ENCODE results near the gene NDUFV2. TPM values are rescaled to one million over a fixed set of nuclear protein-coding genes. Genes with fewer than 3 reads are reported as not detected.

The NDUFV2 gene
- total and polyA plus RNA-seq, 2 of the 13 experiments (the other 11 are each of a cell fraction or from before 2014, with no cell fraction given): 216 to 299 TPM

DNA sequence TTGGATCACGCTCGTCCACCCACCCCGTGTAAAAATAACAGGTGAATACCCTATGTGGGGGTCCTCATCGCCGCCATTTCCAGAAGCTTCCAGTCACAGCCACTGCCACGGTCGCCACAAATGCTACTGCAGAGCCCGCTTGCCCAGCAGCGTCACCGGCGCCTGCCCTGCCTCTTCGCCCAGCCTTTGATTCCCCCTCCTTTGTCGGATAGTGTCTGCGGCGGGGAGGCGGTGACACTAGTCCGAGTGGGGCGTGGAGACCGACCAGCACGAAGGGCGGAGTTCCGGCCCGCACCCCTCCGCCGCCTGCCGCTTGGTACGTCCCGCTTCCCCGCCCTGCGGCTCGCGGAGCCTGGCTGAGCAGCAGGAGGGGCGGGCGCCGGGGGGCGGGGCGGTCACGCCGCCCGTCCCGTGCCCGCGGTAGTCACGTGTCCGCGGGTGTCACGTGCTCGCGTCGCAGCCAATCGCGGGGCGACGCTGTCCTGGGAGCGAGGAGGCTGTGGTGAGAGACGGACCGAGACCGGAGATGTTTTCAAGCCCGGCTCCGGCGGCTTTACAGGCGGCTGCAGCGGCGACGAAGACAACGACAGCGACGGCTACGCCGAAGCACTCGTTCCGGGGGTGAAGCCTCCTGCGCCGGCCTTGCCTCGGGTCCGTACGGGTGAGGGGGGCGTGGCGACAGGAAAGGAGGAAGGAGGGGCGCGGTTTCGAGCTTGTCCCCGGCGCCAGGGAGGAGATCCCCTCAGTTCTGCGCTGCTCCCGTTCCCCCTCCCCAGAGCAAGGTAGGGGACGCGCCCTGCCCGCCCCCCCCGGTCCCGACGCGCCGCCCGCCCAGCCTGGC lies 34.0 kb downstream of the NDUFV2 start, which contains the start of gene ANKRD12 (continued):
- TF ChIP-seq, protein P1, sequence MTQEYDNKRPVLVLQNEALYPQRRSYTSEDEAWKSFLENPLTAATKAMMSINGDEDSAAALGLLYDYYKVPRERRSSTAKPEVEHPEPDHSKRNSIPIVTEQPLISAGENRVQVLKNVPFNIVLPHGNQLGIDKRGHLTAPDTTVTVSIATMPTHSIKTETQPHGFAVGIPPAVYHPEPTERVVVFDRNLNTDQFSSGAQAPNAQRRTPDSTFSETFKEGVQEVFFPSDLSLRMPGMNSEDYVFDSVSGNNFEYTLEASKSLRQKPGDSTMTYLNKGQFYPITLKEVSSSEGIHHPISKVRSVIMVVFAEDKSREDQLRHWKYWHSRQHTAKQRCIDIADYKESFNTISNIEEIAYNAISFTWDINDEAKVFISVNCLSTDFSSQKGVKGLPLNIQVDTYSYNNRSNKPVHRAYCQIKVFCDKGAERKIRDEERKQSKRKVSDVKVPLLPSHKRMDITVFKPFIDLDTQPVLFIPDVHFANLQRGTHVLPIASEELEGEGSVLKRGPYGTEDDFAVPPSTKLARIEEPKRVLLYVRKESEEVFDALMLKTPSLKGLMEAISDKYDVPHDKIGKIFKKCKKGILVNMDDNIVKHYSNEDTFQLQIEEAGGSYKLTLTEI (CRISPR knock-in tag; conservative IDR thresholded peaks at IDR 0.05): no peak

DNA sequence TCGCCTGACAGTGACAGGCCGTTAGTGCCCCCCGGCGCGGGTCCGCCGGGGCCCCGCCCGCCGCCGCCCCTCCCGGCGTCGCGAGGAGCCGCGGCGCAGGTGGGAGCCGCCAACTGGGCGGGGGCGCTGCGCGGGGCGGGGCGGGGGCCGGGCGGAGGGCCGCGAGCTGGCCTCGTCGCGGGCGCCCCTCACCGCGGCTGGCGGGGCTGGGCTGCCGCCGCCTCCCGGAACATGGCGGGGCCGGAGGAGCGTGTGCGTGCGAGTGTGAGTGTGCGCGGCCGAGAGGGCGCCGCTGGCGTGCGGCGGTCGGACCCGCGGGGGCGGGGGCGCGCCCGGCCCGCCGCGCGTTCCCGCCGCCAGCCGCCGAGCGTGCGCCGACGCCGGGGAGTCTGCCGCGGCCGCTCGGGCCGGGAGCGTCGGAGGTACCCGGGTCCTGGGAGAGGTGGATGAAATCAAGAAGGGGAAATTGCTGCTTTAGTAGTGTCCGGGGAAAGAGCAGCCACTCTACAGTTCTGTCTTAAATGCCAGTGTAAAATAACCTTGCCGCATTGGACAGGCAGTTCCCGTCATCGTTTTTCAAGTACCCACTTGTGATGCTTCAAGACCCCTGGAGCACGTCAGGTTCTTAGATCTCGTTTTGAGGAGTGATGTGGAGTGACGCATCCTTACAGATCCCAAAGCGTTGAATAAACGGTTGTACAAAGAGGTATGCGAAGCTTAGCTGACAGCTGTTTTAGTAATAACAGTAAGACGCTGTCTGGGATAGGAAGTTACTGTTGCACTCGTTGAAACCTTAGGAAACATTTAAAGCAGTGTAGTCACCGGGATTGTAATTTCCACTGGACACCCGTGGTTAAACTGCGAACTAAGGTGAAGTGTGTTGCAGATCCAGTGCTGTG lies 34.9 kb downstream of the NDUFV2 start:
- Histone ChIP-seq H3K4me3 (replicated peaks in 1 of 3; ENCODE audit: insufficient read depth in 1 of 3, low read depth in 2 of 3, low read length in 3 of 3) (peak overlapping the region; percentile 85 to 94 (median 93)), H3K79me2 (ENCODE audit: insufficient read depth, low read length) (peaks cover 69% of the 10 kb centered on the region), H3K36me3 (replicated peaks in 1 of 2; ENCODE audit: control insufficient read depth in 1 of 2, insufficient read depth in 2 of 2, low read length in 2 of 2) (peaks cover 2 to 7% of the 10 kb centered on the region in 2 experiments; a peak in 3 of 5 replicates), H4K20me1 (ENCODE audit: insufficient read depth, low read length) (peaks cover 24% of the 10 kb centered on the region), H3K27ac (ENCODE audit: extremely low read length, insufficient read depth, low read length) (peak overlapping the region; percentile 97), H3K27me3 (ENCODE audit: control insufficient read depth in 1 of 2, insufficient read depth in 2 of 2, low read length in 2 of 2) (no peaks in the 10 kb centered on the region; a peak in 2 of 5 replicates), H2AFZ (ENCODE audit: low read length) (no peak overlapping the region), H3K4me2 (ENCODE audit: low read depth, low read length) (peak overlapping the region; percentile 74), H3K9me3 (ENCODE audit: low read length) (no peaks in the 10 kb centered on the region), H3K4me1 (ENCODE audit: insufficient read depth, low read length) (peaks cover 63% of the 10 kb centered on the region), H3K9ac (ENCODE audit: insufficient read depth, low read depth, low read length) (peak overlapping the region; percentile 92)
- peak; percentile 53 for DNase-seq (ENCODE audit: low spot score)
- no peak for FAIRE-seq
- peak; percentile 16 for ATAC-seq
- no TSS peak for BruUV-seq (replicated peaks)
- ChIA-PET CTCF (ENCODE audit: low intra/inter-chr PET ratio, low total read pairs) (no interaction called here), POLR2A (interaction anchor here (1.0 to 5.2 kb wide), 11 partner anchors 9 to 64 kb away, joined by 3 to 71 read pairs (median 6); partner anchors contain the start of gene NDUFV2)
- in situ Hi-C loops (cut with HindIII; ENCODE audit: extremely low pct_ligation_motif_present, low pct_unique_long_range_greater_than_20kb) (loop anchor here (5.0 kb wide), 1 partner anchor 60 kb away; no protein-coding TSS in a partner anchor), intact Hi-C loops (cut with micrococcal nuclease; ENCODE audit: unreplicated experiment) (loop anchor here (2.0 to 5.0 kb wide), 2 partner anchors 35 to 65 kb away; partner anchors contain the start of gene NDUFV2)
- WGBS (ENCODE audit: low lambda C conversion rate): under 1% methylated on average over 29 of the region's 95 CpGs
- TF ChIP-seq, protein P2, sequence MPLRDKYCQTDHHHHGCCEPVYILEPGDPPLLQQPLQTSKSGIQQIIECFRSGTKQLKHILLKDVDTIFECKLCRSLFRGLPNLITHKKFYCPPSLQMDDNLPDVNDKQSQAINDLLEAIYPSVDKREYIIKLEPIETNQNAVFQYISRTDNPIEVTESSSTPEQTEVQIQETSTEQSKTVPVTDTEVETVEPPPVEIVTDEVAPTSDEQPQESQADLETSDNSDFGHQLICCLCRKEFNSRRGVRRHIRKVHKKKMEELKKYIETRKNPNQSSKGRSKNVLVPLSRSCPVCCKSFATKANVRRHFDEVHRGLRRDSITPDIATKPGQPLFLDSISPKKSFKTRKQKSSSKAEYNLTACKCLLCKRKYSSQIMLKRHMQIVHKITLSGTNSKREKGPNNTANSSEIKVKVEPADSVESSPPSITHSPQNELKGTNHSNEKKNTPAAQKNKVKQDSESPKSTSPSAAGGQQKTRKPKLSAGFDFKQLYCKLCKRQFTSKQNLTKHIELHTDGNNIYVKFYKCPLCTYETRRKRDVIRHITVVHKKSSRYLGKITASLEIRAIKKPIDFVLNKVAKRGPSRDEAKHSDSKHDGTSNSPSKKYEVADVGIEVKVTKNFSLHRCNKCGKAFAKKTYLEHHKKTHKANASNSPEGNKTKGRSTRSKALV (CRISPR knock-in tag; IDR thresholded peaks at IDR 0.05): no peak
- TF ChIP-seq TEAD3 (CRISPR knock-in tag; optimal IDR thresholded peaks at IDR 0.05; ENCODE audit: borderline replicate concordance): peak; percentile 40
- TF ChIP-seq ASH2L (IDR thresholded peaks at IDR 0.05; ENCODE audit: insufficient read length, low read depth, low read length): peak; percentile 55
- TF ChIP-seq, protein P3, sequence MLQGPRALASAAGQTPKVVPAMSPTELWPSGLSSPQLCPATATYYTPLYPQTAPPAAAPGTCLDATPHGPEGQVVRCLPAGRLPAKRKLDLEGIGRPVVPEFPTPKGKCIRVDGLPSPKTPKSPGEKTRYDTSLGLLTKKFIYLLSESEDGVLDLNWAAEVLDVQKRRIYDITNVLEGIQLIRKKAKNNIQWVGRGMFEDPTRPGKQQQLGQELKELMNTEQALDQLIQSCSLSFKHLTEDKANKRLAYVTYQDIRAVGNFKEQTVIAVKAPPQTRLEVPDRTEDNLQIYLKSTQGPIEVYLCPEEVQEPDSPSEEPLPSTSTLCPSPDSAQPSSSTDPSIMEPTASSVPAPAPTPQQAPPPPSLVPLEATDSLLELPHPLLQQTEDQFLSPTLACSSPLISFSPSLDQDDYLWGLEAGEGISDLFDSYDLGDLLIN (CRISPR knock-in tag; IDR thresholded peaks at IDR 0.05; ENCODE audit: borderline replicate concordance): no peak
- TF ChIP-seq KAT8 (CRISPR knock-in tag; IDR thresholded peaks at IDR 0.05): peak; percentile 30; the same call in 1 of the 2 replicates
- no peak for TF ChIP-seq PAWR (CRISPR knock-in tag; IDR thresholded peaks at IDR 0.05; ENCODE audit: borderline replicate concordance)
- TF ChIP-seq NAIF1 (CRISPR knock-in tag; IDR thresholded peaks at IDR 0.05; ENCODE audit: borderline replicate concordance): no peak
- no peak for TF ChIP-seq ZSCAN30 (CRISPR knock-in tag; IDR thresholded peaks at IDR 0.05)
- peak; percentile 25; the same call in 1 of the 2 replicates for TF ChIP-seq KDM5A (IDR thresholded peaks at IDR 0.05; ENCODE audit: borderline replicate concordance, low read length)
- TF ChIP-seq HDAC1 (CRISPR knock-in tag; IDR thresholded peaks at IDR 0.05): peak; percentile 49
- 0 out of 2 replicates have a peak, but pooled peaks have one; percentile 47 for TF ChIP-seq SAP130 (CRISPR knock-in tag; IDR thresholded peaks at IDR 0.05; ENCODE audit: low read depth)
- no peak for TF ChIP-seq SMARCE1 (IDR thresholded peaks at IDR 0.05; ENCODE audit: borderline replicate concordance)
- TF ChIP-seq ZNF709 (CRISPR knock-in tag; IDR thresholded peaks at IDR 0.05): no peak
